Tibial nerve (tissue), 4 donors: ENCODE results near the gene SOWAHB. TPM values are rescaled to one million over a fixed set of nuclear protein-coding genes. Genes with fewer than 3 reads are reported as not detected.
A peak's percentile ranks its signal among the peaks of the same experiment; 100 is the strongest.

ENCODE experiments used
- DNase-seq, 2 donors: peaks; one replicate each; pipeline ENCODE4 v3.0.0-alpha.2; 2019; ENCODE audit warnings: low spot score in 2 of 2
- H3K27ac ChIP-seq, 4 donors: fragments of 200-600 bp; sonication (generic) in 3 of 4; one replicate each; pipeline ENCODE4 v1.5.1; 2017 to 2019; ENCODE audit warnings: mild to moderate bottlenecking in 1 of 4
- H3K27me3 ChIP-seq, 2 donors: fragments of 200-600 bp; sonication (generic) in 1 of 2; one replicate each; pipeline versions ENCODE4 v1.5.1 to v1.6.0; 2017 to 2019
- H3K36me3 ChIP-seq, 3 donors: fragments of 200-600 bp; sonication (generic); one replicate each; pipeline ENCODE4 v1.5.1; 2018 to 2019
- H3K4me1 ChIP-seq, 4 donors: fragments of 200-600 bp; sonication (generic) in 3 of 4; one replicate each; pipeline ENCODE4 v1.5.1; 2017 to 2019
- H3K4me3 ChIP-seq, 4 donors: fragments of 200-600 bp; sonication (generic) in 3 of 4; one replicate each; pipeline ENCODE4 v1.5.1; 2017 to 2019; ENCODE audit warnings: mild to moderate bottlenecking in 1 of 4, moderate library complexity in 1 of 4
- H3K9me3 ChIP-seq, 4 donors: fragments of 200-600 bp; sonication (generic) in 3 of 4; one replicate each; pipeline ENCODE4 v1.5.1; 2017 to 2019
- EP300 ChIP-seq, 2 donors: sonication (generic); formaldehyde crosslinking; IDR thresholded peaks; one replicate each; pipeline ENCODE4 v1.6.1; 2017; ENCODE audit warnings: antibody characterized with exemption in 2 of 2, mild to moderate bottlenecking in 1 of 2
- POLR2A ChIP-seq, 2 donors: fragments of 450-650 bp; IDR thresholded peaks; one replicate each; pipeline ENCODE4 v1.6.1; 2017; ENCODE audit warnings: antibody characterized with exemption in 2 of 2, mild to moderate bottlenecking in 2 of 2, moderate library complexity in 2 of 2
- WGBS, 2 donors: methylation state at CpG; one replicate each; pipeline ENCODE4 v1.1.5; 2018; 5-methylcytosine and 5-hydroxymethylcytosine counted together
- total RNA-seq, 4 donors: library from RNA; depleted of rRNA; stranded (reverse); fragments of >200 nt; gene quantifications; one replicate each; pipeline ENCODE4 v1.1.0, GENCODE V29; 2016
- TF ChIP-seq, protein P1 (sequence below), 5 experiments: fragments of 200-600 bp in 3 of 5; fragments of 450-650 bp in 2 of 5; sonication (generic) in 3 of 5; IDR thresholded peaks; one replicate each; pipeline ENCODE4 v1.5.1; 2016 to 2019; ENCODE audit warnings: antibody characterized with exemption in 5 of 5, mild to moderate bottlenecking in 3 of 5, moderate library complexity in 2 of 5

SOWAHB gene
- total RNA-seq, 4 donors from 2014 or later: 0.21 to 0.90 TPM; not detected in 2

DNA sequence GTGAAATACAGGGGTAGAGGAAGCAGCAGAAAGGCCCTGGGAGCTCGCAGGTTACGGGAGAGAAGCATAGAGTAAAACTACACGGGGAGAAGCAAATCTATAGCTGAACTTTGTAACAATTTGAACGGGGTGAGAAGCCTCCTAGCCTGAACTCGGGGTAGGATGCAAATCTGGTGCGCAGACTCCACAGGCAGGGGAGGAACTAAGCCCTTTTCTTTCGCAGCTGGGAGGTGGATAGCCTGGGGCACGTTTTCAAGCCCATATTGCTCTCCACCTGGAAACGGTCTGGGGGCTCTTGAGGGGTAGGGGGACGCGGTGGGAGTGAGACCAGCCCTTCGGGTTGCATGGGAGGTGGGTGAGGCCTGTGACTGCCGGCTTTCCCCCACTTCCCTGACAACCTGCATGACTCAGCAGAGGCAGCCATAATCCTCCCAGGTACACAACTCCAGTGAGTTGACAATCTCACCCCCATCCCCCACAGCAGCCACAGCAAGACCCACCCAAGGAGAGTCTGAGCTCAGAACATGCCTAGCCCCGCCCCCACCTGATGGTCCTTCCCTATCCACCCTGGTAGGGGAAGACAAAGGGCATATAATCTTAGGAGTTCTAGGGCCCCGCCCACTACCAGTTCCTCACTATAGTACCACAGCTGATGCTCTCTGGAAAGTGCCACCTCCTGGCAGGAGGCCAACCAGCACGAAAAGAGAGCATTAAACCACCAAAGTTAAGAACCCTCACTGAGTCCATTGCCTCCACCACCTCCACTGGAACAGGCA, 29.9 kb downstream of the SOWAHB start:
- TF ChIP-seq, protein P1, sequence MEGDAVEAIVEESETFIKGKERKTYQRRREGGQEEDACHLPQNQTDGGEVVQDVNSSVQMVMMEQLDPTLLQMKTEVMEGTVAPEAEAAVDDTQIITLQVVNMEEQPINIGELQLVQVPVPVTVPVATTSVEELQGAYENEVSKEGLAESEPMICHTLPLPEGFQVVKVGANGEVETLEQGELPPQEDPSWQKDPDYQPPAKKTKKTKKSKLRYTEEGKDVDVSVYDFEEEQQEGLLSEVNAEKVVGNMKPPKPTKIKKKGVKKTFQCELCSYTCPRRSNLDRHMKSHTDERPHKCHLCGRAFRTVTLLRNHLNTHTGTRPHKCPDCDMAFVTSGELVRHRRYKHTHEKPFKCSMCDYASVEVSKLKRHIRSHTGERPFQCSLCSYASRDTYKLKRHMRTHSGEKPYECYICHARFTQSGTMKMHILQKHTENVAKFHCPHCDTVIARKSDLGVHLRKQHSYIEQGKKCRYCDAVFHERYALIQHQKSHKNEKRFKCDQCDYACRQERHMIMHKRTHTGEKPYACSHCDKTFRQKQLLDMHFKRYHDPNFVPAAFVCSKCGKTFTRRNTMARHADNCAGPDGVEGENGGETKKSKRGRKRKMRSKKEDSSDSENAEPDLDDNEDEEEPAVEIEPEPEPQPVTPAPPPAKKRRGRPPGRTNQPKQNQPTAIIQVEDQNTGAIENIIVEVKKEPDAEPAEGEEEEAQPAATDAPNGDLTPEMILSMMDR (IDR thresholded peaks at IDR 0.05): no peak
- TF ChIP-seq EP300 (IDR thresholded peaks at IDR 0.05) (no peak), POLR2A (IDR thresholded peaks at IDR 0.05) (no peak)
- peaks cover 0 to 2% of the 10 kb centered on the region in 2 donors for H3K27me3 ChIP-seq
- no peaks in the 10 kb centered on the region for H3K36me3 ChIP-seq
- no peak overlapping the region for H3K4me3 ChIP-seq
- H3K9me3 ChIP-seq: no peaks in the 10 kb centered on the region
- no peak for DNase-seq
- H3K27ac ChIP-seq: no peak overlapping the region
- no peaks in the 10 kb centered on the region for H3K4me1 ChIP-seq
- 56 to 63% methylated on average over 15 to 16 of the region's 16 CpGs for WGBS, 2 donors

GRCh38 chr4:76867377-76867776, 30.6 kb downstream of the SOWAHB start:
- WGBS, 2 donors: 74 to 77% methylated on average over 7 of the region's 7 CpGs
- TF ChIP-seq POLR2A (IDR thresholded peaks at IDR 0.05): no peak
- TF ChIP-seq, protein P1 (IDR thresholded peaks at IDR 0.05): no peak
- no peak for TF ChIP-seq EP300 (IDR thresholded peaks at IDR 0.05)

DNA sequence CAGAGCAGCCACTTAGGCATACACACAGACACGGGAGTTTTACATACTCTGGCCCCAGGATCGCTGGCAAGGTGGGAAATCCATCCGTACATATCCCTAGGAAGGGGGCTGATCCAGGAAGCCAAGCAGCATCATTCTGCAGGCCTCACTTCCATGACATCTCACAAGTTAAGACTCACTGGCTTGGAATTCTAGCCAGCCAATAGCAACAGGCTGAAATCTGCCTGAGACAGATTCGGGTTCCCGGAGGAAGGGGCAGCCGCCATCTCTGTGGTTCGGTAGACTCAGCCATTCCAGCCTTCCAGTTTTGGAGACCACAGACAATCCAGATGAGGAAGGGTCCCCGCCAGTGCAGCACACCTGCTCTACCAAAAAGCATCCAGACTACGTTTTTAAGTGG, 31.3 kb downstream of the SOWAHB start:
- no peaks in the 10 kb centered on the region for H3K36me3 ChIP-seq
- H3K27ac ChIP-seq: no peak overlapping the region
- no peak overlapping the region for H3K4me3 ChIP-seq
- no peaks in the 10 kb centered on the region for H3K4me1 ChIP-seq
- no peak for DNase-seq
- WGBS, 2 donors: 86 to 90% methylated on average over 6 to 9 of the region's 9 CpGs
- H3K27me3 ChIP-seq: peaks cover 0 to 2% of the 10 kb centered on the region in 2 donors
- TF ChIP-seq EP300 (IDR thresholded peaks at IDR 0.05) (no peak), POLR2A (IDR thresholded peaks at IDR 0.05) (no peak)
- TF ChIP-seq, protein P1 (IDR thresholded peaks at IDR 0.05): no peak
- no peaks in the 10 kb centered on the region for H3K9me3 ChIP-seq

More at GRCh38 chr4:76867377-76867776, 30.6 kb downstream of the SOWAHB start:
- Histone ChIP-seq H3K4me3 (no peak overlapping the region), H3K9me3 (no peaks in the 10 kb centered on the region), H3K4me1 (no peaks in the 10 kb centered on the region), H3K27ac (no peak overlapping the region), H3K27me3 (peaks cover 0 to 2% of the 10 kb centered on the region in 2 donors), H3K36me3 (no peaks in the 10 kb centered on the region)
- no peak for DNase-seq

DNA sequence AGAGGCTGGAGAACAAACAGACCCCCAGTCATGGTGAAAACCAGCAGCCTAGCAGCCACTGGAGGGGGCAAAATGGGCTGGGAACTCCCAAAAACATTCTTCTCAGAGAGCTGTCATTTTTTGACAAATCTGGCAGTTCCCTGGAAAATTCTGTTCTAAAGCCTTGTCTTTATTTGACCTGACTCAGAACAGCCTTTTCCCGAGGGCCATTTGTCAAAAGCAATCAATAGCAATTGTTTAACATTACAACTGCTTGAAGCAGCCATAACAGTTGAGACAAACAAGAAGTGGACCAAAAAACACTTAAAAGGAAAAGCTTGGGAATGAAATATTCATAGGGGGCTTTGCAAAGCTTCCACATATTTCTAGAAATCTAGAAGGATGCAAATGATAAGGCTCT, 39.6 kb downstream of the SOWAHB start:
- Histone ChIP-seq H3K4me3 (no peak overlapping the region), H3K4me1 (peaks cover 7 to 20% (median 10%) of the 10 kb centered on the region in 4 donors), H3K27me3 (no peaks in the 10 kb centered on the region), H3K9me3 (no peaks in the 10 kb centered on the region), H3K36me3 (no peaks in the 10 kb centered on the region), H3K27ac (no peak overlapping the region)
- no peak for DNase-seq
- TF ChIP-seq POLR2A (IDR thresholded peaks at IDR 0.05) (no peak), EP300 (IDR thresholded peaks at IDR 0.05) (no peak)
- TF ChIP-seq, protein P1 (IDR thresholded peaks at IDR 0.05): no peak
- 31 to 53% methylated on average over 1 of the region's 1 CpG for WGBS, 2 donors

GRCh38 chr4:76857074-76857409, 40.9 kb downstream of the SOWAHB start:
- H3K4me1 ChIP-seq: peaks cover 7 to 20% (median 10%) of the 10 kb centered on the region in 4 donors
- no peak for DNase-seq
- 30 to 37% methylated on average over 2 of the region's 2 CpGs for WGBS, 2 donors
- TF ChIP-seq, protein P1 (IDR thresholded peaks at IDR 0.05): no peak
- TF ChIP-seq POLR2A (IDR thresholded peaks at IDR 0.05): no peak
- TF ChIP-seq EP300 (IDR thresholded peaks at IDR 0.05): no peak
- no peak overlapping the region for H3K4me3 ChIP-seq
- peak overlapping the region in 2 of 4 donors; percentile 9 to 40 for H3K27ac ChIP-seq
- H3K9me3 ChIP-seq: no peaks in the 10 kb centered on the region
- H3K36me3 ChIP-seq: no peaks in the 10 kb centered on the region
- H3K27me3 ChIP-seq: no peaks in the 10 kb centered on the region
